CMK (cell line): Measurements from ENCODE around the gene DGKG.

Experiments used
- DNase-seq: peaks from one replicate; pipeline ENCODE4 v3.0.0-alpha.2; 2010; ENCODE audit warnings: low read depth

DGKG gene

GRCh38 chr3:186171521-186171920 is 190.5 kb downstream of the DGKG start:
- no peak for DNase-seq

GRCh38 chr3:186170516-186170915 is 191.5 kb downstream of the DGKG start:
- DNase-seq: no peak

GRCh38 chr3:186169379-186169778 is 192.7 kb downstream of the DGKG start:
- DNase-seq: no peak

- no peak for DNase-seq
Measured at GRCh38 chr3:186168976-186169375, 193.1 kb downstream of the DGKG start.

GRCh38 chr3:186167646-186168395 is 194.2 kb downstream of the DGKG start:
- DNase-seq: no peak

GRCh38 chr3:186166491-186167288 is 195.3 kb downstream of the DGKG start:
- no peak for DNase-seq

GRCh38 chr3:186166036-186166435 is 196.0 kb downstream of the DGKG start:
- no peak for DNase-seq

GRCh38 chr3:186165331-186165730 is 196.7 kb downstream of the DGKG start:
- DNase-seq: no peak

- no peak for DNase-seq
Measured at GRCh38 chr3:186164696-186165095, 197.3 kb downstream of the DGKG start.

GRCh38 chr3:186162221-186162620 is 199.8 kb downstream of the DGKG start:
- DNase-seq: no peak

GRCh38 chr3:186160691-186161243 is 201.3 kb downstream of the DGKG start:
- DNase-seq: no peak

GRCh38 chr3:186154641-186155040 is 207.4 kb downstream of the DGKG start:
- DNase-seq: no peak

- DNase-seq: no peak
Measured at GRCh38 chr3:186152889-186153292, 209.1 kb downstream of the DGKG start.

GRCh38 chr3:186152361-186152798 is 209.7 kb downstream of the DGKG start:
- peak; percentile 9 for DNase-seq

- DNase-seq: no peak
Measured at GRCh38 chr3:186151077-186151971, 210.7 kb downstream of the DGKG start.

- no peak for DNase-seq
Measured at GRCh38 chr3:186150041-186150830, 211.8 kb downstream of the DGKG start.

- no peak for DNase-seq
Measured at GRCh38 chr3:186149319-186149960, 212.6 kb downstream of the DGKG start.

GRCh38 chr3:186144257-186144656 is 217.8 kb downstream of the DGKG start:
- DNase-seq: no peak

GRCh38 chr3:186143250-186143649 is 218.8 kb downstream of the DGKG start:
- DNase-seq: no peak

GRCh38 chr3:186142393-186142932 is 219.6 kb downstream of the DGKG start:
- no peak for DNase-seq
